ENCODE results near the gene TIRAP. TPM values are rescaled to one million over a fixed set of nuclear protein-coding genes. Genes with fewer than 3 reads are reported as not detected.

TIRAP gene
- polyA plus RNA-seq, 2 donors: 2.8 to 4.1 TPM

- no peaks in the 10 kb centered on the region for H3K9me3 ChIP-seq (ENCODE audit: control insufficient read depth in 2 of 2, insufficient read depth in 1 of 2, low read depth in 1 of 2, low read length in 1 of 2)
- no peak overlapping the region for H3K4me3 ChIP-seq (ENCODE audit: low read depth in 1 of 2, low read length in 2 of 2)
- no peaks in the 10 kb centered on the region for H3K27me3 ChIP-seq (ENCODE audit: control insufficient read depth in 1 of 2, insufficient read depth in 2 of 2, low read length in 2 of 2)
- H3K27ac ChIP-seq (ENCODE audit: low read depth in 2 of 2, low read length in 1 of 2): no peak overlapping the region
- peaks cover 3 to 11% of the 10 kb centered on the region in 2 donors for H3K4me1 ChIP-seq (ENCODE audit: control insufficient read depth in 2 of 2, insufficient read depth in 2 of 2, low read length in 1 of 2)
- H3K36me3 ChIP-seq (ENCODE audit: control insufficient read depth in 2 of 2, insufficient read depth in 2 of 2, low read length in 1 of 2): peaks cover 3 to 13% of the 10 kb centered on the region in 2 donors
- 87 to 91% methylated on average over 5 of the region's 5 CpGs for WGBS, 2 donors
These were observed 52.5 kb downstream of the TIRAP start for GRCh38 chr11:126335463-126335760.

GRCh38 chr11:126336138-126336541, 53.2 kb downstream of the TIRAP start:
- WGBS, 2 donors: 79 to 81% methylated on average over 8 of the region's 8 CpGs
- no peaks in the 10 kb centered on the region for H3K27me3 ChIP-seq (ENCODE audit: control insufficient read depth in 1 of 2, insufficient read depth in 2 of 2, low read length in 2 of 2)
- H3K27ac ChIP-seq (ENCODE audit: low read depth in 2 of 2, low read length in 1 of 2): no peak overlapping the region
- H3K4me1 ChIP-seq (ENCODE audit: control insufficient read depth in 2 of 2, insufficient read depth in 2 of 2, low read length in 1 of 2): peaks cover 3 to 12% of the 10 kb centered on the region in 2 donors
- H3K4me3 ChIP-seq (ENCODE audit: low read depth in 1 of 2, low read length in 2 of 2): no peak overlapping the region
- H3K9me3 ChIP-seq (ENCODE audit: control insufficient read depth in 2 of 2, insufficient read depth in 1 of 2, low read depth in 1 of 2, low read length in 1 of 2): no peaks in the 10 kb centered on the region
- H3K36me3 ChIP-seq (ENCODE audit: control insufficient read depth in 2 of 2, insufficient read depth in 2 of 2, low read length in 1 of 2): peaks cover under 1 to 10% of the 10 kb centered on the region in 2 donors

- Histone ChIP-seq H3K36me3 (ENCODE audit: control insufficient read depth in 2 of 2, insufficient read depth in 2 of 2, low read length in 1 of 2) (peaks cover 0 to 9% of the 10 kb centered on the region in 2 donors), H3K27ac (ENCODE audit: low read depth in 2 of 2, low read length in 1 of 2) (no peak overlapping the region), H3K4me1 (ENCODE audit: control insufficient read depth in 2 of 2, insufficient read depth in 2 of 2, low read length in 1 of 2) (peaks cover 3 to 14% of the 10 kb centered on the region in 2 donors), H3K4me3 (ENCODE audit: low read depth in 1 of 2, low read length in 2 of 2) (no peak overlapping the region), H3K9me3 (ENCODE audit: control insufficient read depth in 2 of 2, insufficient read depth in 1 of 2, low read depth in 1 of 2, low read length in 1 of 2) (no peaks in the 10 kb centered on the region), H3K27me3 (ENCODE audit: control insufficient read depth in 1 of 2, insufficient read depth in 2 of 2, low read length in 2 of 2) (no peaks in the 10 kb centered on the region)
- WGBS, 2 donors: 80 to 82% methylated on average over 9 of the region's 9 CpGs
These were observed 53.8 kb downstream of the TIRAP start for GRCh38 chr11:126336671-126337101.

- no peaks in the 10 kb centered on the region for H3K9me3 ChIP-seq (ENCODE audit: control insufficient read depth in 2 of 2, insufficient read depth in 1 of 2, low read depth in 1 of 2, low read length in 1 of 2)
- 91% methylated on average over 4 of the region's 4 CpGs for WGBS, 2 donors
- no peak overlapping the region for H3K4me3 ChIP-seq (ENCODE audit: low read depth in 1 of 2, low read length in 2 of 2)
- H3K27me3 ChIP-seq (ENCODE audit: control insufficient read depth in 1 of 2, insufficient read depth in 2 of 2, low read length in 2 of 2): no peaks in the 10 kb centered on the region
- H3K36me3 ChIP-seq (ENCODE audit: control insufficient read depth in 2 of 2, insufficient read depth in 2 of 2, low read length in 1 of 2): peaks cover 0 to 9% of the 10 kb centered on the region in 2 donors
- H3K4me1 ChIP-seq (ENCODE audit: control insufficient read depth in 2 of 2, insufficient read depth in 2 of 2, low read length in 1 of 2): peaks cover 3 to 14% of the 10 kb centered on the region in 2 donors
- no peak overlapping the region for H3K27ac ChIP-seq (ENCODE audit: low read depth in 2 of 2, low read length in 1 of 2)
These were observed 54.2 kb downstream of the TIRAP start for GRCh38 chr11:126337126-126337473.

GRCh38 chr11:126337474-126338241, 54.8 kb downstream of the TIRAP start:
- H3K4me1 ChIP-seq (ENCODE audit: control insufficient read depth in 2 of 2, insufficient read depth in 2 of 2, low read length in 1 of 2): peaks cover 3 to 12% of the 10 kb centered on the region in 2 donors
- H3K9me3 ChIP-seq (ENCODE audit: control insufficient read depth in 2 of 2, insufficient read depth in 1 of 2, low read depth in 1 of 2, low read length in 1 of 2): no peaks in the 10 kb centered on the region
- WGBS, 2 donors: 88 to 92% methylated on average over 15 of the region's 15 CpGs
- H3K4me3 ChIP-seq (ENCODE audit: low read depth in 1 of 2, low read length in 2 of 2): no peak overlapping the region
- no peak overlapping the region for H3K27ac ChIP-seq (ENCODE audit: low read depth in 2 of 2, low read length in 1 of 2)
- H3K36me3 ChIP-seq (ENCODE audit: control insufficient read depth in 2 of 2, insufficient read depth in 2 of 2, low read length in 1 of 2): peaks cover 0 to 8% of the 10 kb centered on the region in 2 donors
- no peaks in the 10 kb centered on the region for H3K27me3 ChIP-seq (ENCODE audit: control insufficient read depth in 1 of 2, insufficient read depth in 2 of 2, low read length in 2 of 2)

- WGBS, 2 donors: 68 to 75% methylated on average over 7 of the region's 7 CpGs
- H3K4me1 ChIP-seq (ENCODE audit: control insufficient read depth in 2 of 2, insufficient read depth in 2 of 2, low read length in 1 of 2): peaks cover 3 to 12% of the 10 kb centered on the region in 2 donors
- no peak overlapping the region for H3K4me3 ChIP-seq (ENCODE audit: low read depth in 1 of 2, low read length in 2 of 2)
- H3K27ac ChIP-seq (ENCODE audit: low read depth in 2 of 2, low read length in 1 of 2): no peak overlapping the region
- H3K9me3 ChIP-seq (ENCODE audit: control insufficient read depth in 2 of 2, insufficient read depth in 1 of 2, low read depth in 1 of 2, low read length in 1 of 2): no peaks in the 10 kb centered on the region
- no peaks in the 10 kb centered on the region for H3K27me3 ChIP-seq (ENCODE audit: control insufficient read depth in 1 of 2, insufficient read depth in 2 of 2, low read length in 2 of 2)
- peaks cover 0 to 12% of the 10 kb centered on the region in 2 donors for H3K36me3 ChIP-seq (ENCODE audit: control insufficient read depth in 2 of 2, insufficient read depth in 2 of 2, low read length in 1 of 2)
These were observed 55.6 kb downstream of the TIRAP start for GRCh38 chr11:126338346-126339055.

GRCh38 chr11:126339073-126339862, 56.4 kb downstream of the TIRAP start:
- Histone ChIP-seq H3K4me3 (ENCODE audit: low read depth in 1 of 2, low read length in 2 of 2) (no peak overlapping the region), H3K27me3 (ENCODE audit: control insufficient read depth in 1 of 2, insufficient read depth in 2 of 2, low read length in 2 of 2) (no peaks in the 10 kb centered on the region), H3K4me1 (ENCODE audit: control insufficient read depth in 2 of 2, insufficient read depth in 2 of 2, low read length in 1 of 2) (peaks cover 3 to 12% of the 10 kb centered on the region in 2 donors), H3K27ac (ENCODE audit: low read depth in 2 of 2, low read length in 1 of 2) (peak overlapping the region; percentile 55 to 57), H3K9me3 (ENCODE audit: control insufficient read depth in 2 of 2, insufficient read depth in 1 of 2, low read depth in 1 of 2, low read length in 1 of 2) (no peaks in the 10 kb centered on the region), H3K36me3 (ENCODE audit: control insufficient read depth in 2 of 2, insufficient read depth in 2 of 2, low read length in 1 of 2) (peaks cover 0 to 13% of the 10 kb centered on the region in 2 donors)
- WGBS, 2 donors: 63 to 73% methylated on average over 15 of the region's 15 CpGs

- Histone ChIP-seq H3K27me3 (ENCODE audit: control insufficient read depth in 1 of 2, insufficient read depth in 2 of 2, low read length in 2 of 2) (no peaks in the 10 kb centered on the region), H3K4me3 (ENCODE audit: low read depth in 1 of 2, low read length in 2 of 2) (no peak overlapping the region), H3K4me1 (ENCODE audit: control insufficient read depth in 2 of 2, insufficient read depth in 2 of 2, low read length in 1 of 2) (peaks cover 3 to 12% of the 10 kb centered on the region in 2 donors), H3K36me3 (ENCODE audit: control insufficient read depth in 2 of 2, insufficient read depth in 2 of 2, low read length in 1 of 2) (peaks cover under 1 to 17% of the 10 kb centered on the region in 2 donors), H3K27ac (ENCODE audit: low read depth in 2 of 2, low read length in 1 of 2) (peak overlapping the region; percentile 55 to 78), H3K9me3 (ENCODE audit: control insufficient read depth in 2 of 2, insufficient read depth in 1 of 2, low read depth in 1 of 2, low read length in 1 of 2) (no peaks in the 10 kb centered on the region)
- WGBS, 2 donors: 48 to 64% methylated on average over 11 of the region's 11 CpGs
These were observed 57.1 kb downstream of the TIRAP start for GRCh38 chr11:126339863-126340434.

- peaks cover 3 to 14% of the 10 kb centered on the region in 2 donors for H3K4me1 ChIP-seq (ENCODE audit: control insufficient read depth in 2 of 2, insufficient read depth in 2 of 2, low read length in 1 of 2)
- peak overlapping the region in 1 of 2 donors; percentile 80 for H3K27ac ChIP-seq (ENCODE audit: low read depth in 2 of 2, low read length in 1 of 2)
- H3K27me3 ChIP-seq (ENCODE audit: control insufficient read depth in 1 of 2, insufficient read depth in 2 of 2, low read length in 2 of 2): no peaks in the 10 kb centered on the region
- H3K9me3 ChIP-seq (ENCODE audit: control insufficient read depth in 2 of 2, insufficient read depth in 1 of 2, low read depth in 1 of 2, low read length in 1 of 2): no peaks in the 10 kb centered on the region
- 54 to 65% methylated on average over 7 of the region's 7 CpGs for WGBS, 2 donors
- H3K4me3 ChIP-seq (ENCODE audit: low read depth in 1 of 2, low read length in 2 of 2): no peak overlapping the region
- peaks cover 3 to 18% of the 10 kb centered on the region in 2 donors for H3K36me3 ChIP-seq (ENCODE audit: control insufficient read depth in 2 of 2, insufficient read depth in 2 of 2, low read length in 1 of 2)
These were observed 58.2 kb downstream of the TIRAP start for GRCh38 chr11:126340960-126341606.

All from esophagus (tissue), 2 donors.